Stimulated activated CD8-positive, alpha-beta memory T cell treated with anti-CD3 and anti-CD28 coated beads, Interleukin-15, amount 100 ng/mL, for 24 hours (primary cell): ENCODE data around the gene EFCAB6.

Source experiments
- DNase-seq: peaks from one replicate; pipeline ENCODE4 v3.0.0-alpha.2; 2020; ENCODE audit warnings: low read depth

Gene EFCAB6

GRCh38 chr22:43846966-43847365, 34.9 kb upstream of the EFCAB6 start:
- no peak for DNase-seq

- DNase-seq, result no peak
Observed at GRCh38 chr22:43845981-43846380, 33.9 kb upstream of the EFCAB6 start.

DNA sequence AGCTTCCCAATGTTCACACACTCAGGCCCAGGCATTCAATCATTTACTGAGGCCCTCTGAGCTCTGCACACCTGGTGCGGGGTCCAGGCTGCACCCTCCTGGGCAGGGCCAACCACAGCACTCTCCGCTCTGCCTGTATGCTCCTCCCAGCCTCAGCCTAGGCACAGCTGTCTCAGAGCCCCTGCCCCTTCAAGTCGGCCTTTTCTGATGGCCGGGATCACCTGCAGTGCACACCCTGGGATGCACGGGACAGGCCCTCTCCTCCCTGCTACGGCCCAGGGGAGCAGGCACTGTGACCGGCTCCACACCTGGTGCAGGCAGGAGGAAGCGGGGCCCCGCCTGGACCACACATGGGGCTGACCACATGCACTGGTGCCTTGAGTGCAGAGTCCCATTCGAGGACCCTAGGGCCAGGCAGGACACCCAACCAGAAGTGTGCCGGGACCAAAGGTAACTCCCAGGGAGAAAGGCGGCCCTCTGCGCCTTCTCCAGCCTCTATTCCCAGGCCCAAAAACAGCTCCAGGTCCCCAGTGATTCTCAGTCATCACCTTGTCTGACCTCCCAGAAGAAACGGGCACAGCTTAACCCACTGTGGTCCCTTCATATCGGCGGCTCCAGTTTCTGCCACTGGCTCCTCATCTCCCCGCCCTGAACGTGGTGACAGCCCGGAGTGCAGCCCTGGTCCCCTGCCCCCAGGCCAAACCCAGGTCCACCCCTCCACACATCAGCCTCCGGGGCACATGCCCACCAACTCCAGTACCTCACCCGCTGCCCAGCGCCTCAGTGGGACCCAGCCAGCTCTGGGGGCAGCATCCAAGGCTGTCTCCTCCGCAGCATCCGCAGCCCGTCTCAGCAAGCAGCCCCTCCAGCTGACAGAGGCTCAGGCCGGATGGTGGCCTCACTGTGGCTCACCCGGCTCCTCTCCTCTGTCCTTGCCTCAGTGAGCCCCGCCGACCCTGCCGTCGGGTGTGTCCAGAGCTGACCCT, 32.7 kb upstream of the EFCAB6 start:
- no peak for DNase-seq

GRCh38 chr22:43843783-43844530, 31.9 kb upstream of the EFCAB6 start:
- DNase-seq, result no peak

DNA sequence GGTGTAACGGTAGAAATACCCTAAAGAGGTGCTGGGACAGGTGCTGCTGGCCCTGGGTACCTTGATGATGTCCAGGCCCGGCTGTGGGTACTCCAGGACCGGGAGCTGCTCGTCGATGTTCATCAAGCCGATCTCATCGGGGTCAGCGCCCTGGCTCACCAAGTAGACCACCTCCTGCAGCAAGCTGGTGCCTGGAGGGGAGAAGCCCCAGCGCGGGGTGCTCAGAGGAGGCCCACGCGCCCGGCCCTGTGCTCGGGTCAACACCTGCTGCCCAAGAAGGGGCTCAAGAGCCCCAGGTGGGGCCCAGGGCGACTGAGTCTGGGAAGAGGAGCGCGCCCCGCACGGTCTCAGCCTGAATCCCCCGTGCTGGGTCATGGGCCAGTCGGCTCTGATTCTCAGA, 29.6 kb upstream of the EFCAB6 start:
- no peak for DNase-seq

DNA sequence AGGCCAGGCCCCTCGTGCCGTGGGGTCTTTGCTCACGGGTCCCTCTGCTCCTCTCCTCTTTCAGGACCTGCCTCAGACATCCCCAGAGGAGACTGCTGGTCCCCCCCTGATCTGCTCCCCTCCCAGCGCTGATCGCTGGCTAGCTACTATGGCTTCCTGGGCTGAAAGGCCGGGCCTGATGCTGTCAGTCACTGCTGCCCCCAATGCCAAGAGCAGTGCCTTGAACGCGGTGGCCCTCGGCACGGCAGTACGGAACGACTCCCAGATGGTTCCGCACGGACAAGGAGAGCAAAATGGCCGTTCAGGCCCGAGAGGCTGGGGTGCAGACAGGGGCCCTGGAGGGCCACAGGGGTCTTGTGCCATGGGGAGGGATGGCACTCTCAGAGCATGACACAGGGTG, 28.7 kb upstream of the EFCAB6 start:
- no peak for DNase-seq

- no peak for DNase-seq
Observed at GRCh38 chr22:43840431-43840830, 28.3 kb upstream of the EFCAB6 start.

DNA sequence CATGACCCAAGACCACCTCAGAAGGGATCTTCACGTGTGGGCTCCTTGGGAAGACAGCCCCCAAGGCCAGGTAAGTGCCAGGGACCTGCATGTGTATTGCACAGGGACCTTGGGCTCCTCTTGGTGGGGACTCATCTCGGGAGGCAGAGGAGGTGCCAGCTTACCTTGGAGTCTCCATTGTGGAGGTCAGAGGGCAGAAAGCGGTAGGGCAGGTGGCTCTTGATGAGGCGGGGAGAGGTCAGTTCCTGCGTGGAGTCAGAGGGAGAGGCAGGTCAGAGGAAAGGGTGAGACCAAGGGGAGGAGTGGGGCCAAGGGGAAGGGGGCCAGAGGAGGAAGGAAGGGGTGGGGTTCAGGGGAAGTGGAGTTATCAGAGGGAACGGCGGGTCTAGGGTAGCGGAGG, 27.7 kb upstream of the EFCAB6 start:
- DNase-seq, result no peak

DNA sequence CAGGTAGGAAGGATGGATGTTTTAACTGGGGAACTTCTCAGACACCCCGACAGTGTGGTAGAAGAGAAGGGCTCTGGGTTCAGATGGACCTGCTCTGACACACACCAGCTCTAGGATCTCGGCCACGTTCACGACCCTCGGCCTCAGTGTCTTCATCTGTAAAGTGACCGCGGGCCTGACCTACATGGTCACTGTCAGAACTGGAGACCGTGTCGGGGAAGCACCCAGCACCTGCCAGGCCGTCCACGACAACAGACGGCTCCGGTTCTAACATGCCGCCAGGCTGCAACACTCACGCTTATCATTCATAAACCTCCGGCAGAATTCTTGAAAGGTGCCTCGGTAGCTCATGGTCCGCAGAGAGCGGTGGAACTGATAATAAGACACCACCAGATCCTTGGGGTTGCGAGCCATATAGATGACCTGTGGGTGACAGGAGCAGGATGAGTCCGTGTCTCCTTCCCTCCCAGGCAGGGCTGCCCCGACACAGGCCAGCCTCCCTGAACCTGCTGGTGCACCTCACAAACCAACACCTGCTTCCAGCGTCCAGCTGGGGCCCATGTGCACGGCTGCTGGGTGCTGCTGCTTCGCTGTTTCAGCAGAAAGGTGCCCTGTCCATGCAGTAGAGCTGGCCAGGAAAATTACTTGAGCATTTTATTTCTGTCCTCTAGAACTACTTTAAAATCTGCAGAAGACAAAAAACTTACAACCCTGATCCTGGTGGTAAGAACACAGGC, 26.6 kb upstream of the EFCAB6 start:
- DNase-seq, result no peak

- no peak for DNase-seq
Observed at GRCh38 chr22:43838161-43838560, 26.1 kb upstream of the EFCAB6 start.

GRCh38 chr22:43837666-43838065, 25.6 kb upstream of the EFCAB6 start:
- DNase-seq, result no peak

GRCh38 chr22:43835736-43836135, 23.6 kb upstream of the EFCAB6 start:
- DNase-seq, result no peak

GRCh38 chr22:43835166-43835565, 23.1 kb upstream of the EFCAB6 start:
- DNase-seq, result no peak

- no peak for DNase-seq
Observed at GRCh38 chr22:43833286-43834240, 21.5 kb upstream of the EFCAB6 start.

- DNase-seq, result no peak
Observed at GRCh38 chr22:43832393-43833265, 20.5 kb upstream of the EFCAB6 start.

GRCh38 chr22:43831561-43832392, 19.7 kb upstream of the EFCAB6 start:
- DNase-seq, result no peak

DNA sequence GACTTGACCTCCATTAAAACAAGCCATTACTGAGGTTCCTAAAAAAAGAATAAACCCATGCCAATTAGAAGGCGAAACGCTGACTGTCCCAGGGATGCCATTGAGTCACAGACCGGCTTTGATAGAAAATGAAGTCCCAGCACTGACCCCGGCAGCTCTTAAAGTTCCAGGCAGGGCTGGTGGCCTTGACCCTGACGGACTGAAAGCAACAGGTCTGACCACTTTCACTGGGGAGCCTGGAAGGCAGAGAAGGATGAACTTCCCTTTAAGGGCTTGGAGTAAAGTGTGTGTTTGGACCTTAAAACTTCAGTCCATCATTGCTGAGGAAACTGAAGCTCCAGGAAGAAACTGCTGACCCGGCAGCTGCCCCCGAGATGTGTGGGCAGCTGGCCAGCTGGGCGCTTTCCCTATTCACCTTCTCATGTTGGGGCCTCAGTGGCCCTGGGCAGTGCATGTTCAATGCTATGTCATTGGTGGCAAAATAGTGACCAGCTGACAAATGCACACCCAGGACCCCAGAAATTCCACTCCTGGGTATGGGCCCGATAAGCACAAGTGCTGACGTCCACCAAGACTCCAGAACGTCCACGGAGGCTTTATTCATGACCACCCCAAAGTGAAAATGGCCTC, 18.9 kb upstream of the EFCAB6 start:
- no peak for DNase-seq

- no peak for DNase-seq
Observed at GRCh38 chr22:43829904-43830851, 18.1 kb upstream of the EFCAB6 start.
